ENCODE data around the gene BTF3.

- TF ChIP-seq POLR2A (IDR thresholded peaks at IDR 0.05): no peak
- TF ChIP-seq, protein P1, sequence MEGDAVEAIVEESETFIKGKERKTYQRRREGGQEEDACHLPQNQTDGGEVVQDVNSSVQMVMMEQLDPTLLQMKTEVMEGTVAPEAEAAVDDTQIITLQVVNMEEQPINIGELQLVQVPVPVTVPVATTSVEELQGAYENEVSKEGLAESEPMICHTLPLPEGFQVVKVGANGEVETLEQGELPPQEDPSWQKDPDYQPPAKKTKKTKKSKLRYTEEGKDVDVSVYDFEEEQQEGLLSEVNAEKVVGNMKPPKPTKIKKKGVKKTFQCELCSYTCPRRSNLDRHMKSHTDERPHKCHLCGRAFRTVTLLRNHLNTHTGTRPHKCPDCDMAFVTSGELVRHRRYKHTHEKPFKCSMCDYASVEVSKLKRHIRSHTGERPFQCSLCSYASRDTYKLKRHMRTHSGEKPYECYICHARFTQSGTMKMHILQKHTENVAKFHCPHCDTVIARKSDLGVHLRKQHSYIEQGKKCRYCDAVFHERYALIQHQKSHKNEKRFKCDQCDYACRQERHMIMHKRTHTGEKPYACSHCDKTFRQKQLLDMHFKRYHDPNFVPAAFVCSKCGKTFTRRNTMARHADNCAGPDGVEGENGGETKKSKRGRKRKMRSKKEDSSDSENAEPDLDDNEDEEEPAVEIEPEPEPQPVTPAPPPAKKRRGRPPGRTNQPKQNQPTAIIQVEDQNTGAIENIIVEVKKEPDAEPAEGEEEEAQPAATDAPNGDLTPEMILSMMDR (IDR thresholded peaks at IDR 0.05): no peak
Measured at GRCh38 chr5:73501406-73501805, 3.2 kb downstream of the BTF3 start.

Data from lower leg skin (tissue), 3 donors.